ENCODE data around the gene MCTP1.

The MCTP1 gene

GRCh38 chr5:94791829-94792228 is 493.1 kb downstream of the MCTP1 start:
- no peak for DNase-seq

GRCh38 chr5:94788527-94788926 is 496.4 kb downstream of the MCTP1 start:
- DNase-seq: no peak

GRCh38 chr5:94784536-94785505 is 500.1 kb downstream of the MCTP1 start:
- DNase-seq: no peak

- no peak for DNase-seq
Observed at GRCh38 chr5:94782383-94782782, 502.5 kb downstream of the MCTP1 start.

- no peak for DNase-seq
Observed at GRCh38 chr5:94779684-94780083, 505.2 kb downstream of the MCTP1 start.

GRCh38 chr5:94778732-94779131 is 506.2 kb downstream of the MCTP1 start:
- DNase-seq: peak; percentile 26

- no peak for DNase-seq
Observed at GRCh38 chr5:94778299-94778698, 506.6 kb downstream of the MCTP1 start.

- no peak for DNase-seq
Observed at GRCh38 chr5:94777056-94777880, 507.6 kb downstream of the MCTP1 start.

GRCh38 chr5:94776167-94776566 is 508.7 kb downstream of the MCTP1 start:
- no peak for DNase-seq

GRCh38 chr5:94775088-94775487 is 509.8 kb downstream of the MCTP1 start:
- no peak for DNase-seq

- no peak for DNase-seq
Observed at GRCh38 chr5:94771742-94772141, 513.2 kb downstream of the MCTP1 start.

- DNase-seq: no peak
Observed at GRCh38 chr5:94769996-94770395, 514.9 kb downstream of the MCTP1 start.

GRCh38 chr5:94761786-94762185 is 523.1 kb downstream of the MCTP1 start:
- DNase-seq: no peak

GRCh38 chr5:94761055-94761454 is 523.8 kb downstream of the MCTP1 start:
- no peak for DNase-seq

- DNase-seq: no peak
Observed at GRCh38 chr5:94759961-94760360, 524.9 kb downstream of the MCTP1 start.

GRCh38 chr5:94759022-94759421 is 525.9 kb downstream of the MCTP1 start:
- no peak for DNase-seq

GRCh38 chr5:94754824-94755223 is 530.1 kb downstream of the MCTP1 start:
- DNase-seq: no peak

GRCh38 chr5:94751460-94751859 is 533.4 kb downstream of the MCTP1 start:
- DNase-seq: no peak

GRCh38 chr5:94750681-94751080 is 534.2 kb downstream of the MCTP1 start:
- DNase-seq: no peak

- no peak for DNase-seq
Observed at GRCh38 chr5:94749042-94749441, 535.9 kb downstream of the MCTP1 start.

GRCh38 chr5:94748212-94748611 is 536.7 kb downstream of the MCTP1 start:
- DNase-seq: no peak

- DNase-seq: no peak
Observed at GRCh38 chr5:94747371-94747770, 537.5 kb downstream of the MCTP1 start.

GRCh38 chr5:94746731-94747124 is 538.2 kb downstream of the MCTP1 start:
- DNase-seq: no peak
